ENCODE data around the gene SHANK3.

SHANK3 gene

DNA sequence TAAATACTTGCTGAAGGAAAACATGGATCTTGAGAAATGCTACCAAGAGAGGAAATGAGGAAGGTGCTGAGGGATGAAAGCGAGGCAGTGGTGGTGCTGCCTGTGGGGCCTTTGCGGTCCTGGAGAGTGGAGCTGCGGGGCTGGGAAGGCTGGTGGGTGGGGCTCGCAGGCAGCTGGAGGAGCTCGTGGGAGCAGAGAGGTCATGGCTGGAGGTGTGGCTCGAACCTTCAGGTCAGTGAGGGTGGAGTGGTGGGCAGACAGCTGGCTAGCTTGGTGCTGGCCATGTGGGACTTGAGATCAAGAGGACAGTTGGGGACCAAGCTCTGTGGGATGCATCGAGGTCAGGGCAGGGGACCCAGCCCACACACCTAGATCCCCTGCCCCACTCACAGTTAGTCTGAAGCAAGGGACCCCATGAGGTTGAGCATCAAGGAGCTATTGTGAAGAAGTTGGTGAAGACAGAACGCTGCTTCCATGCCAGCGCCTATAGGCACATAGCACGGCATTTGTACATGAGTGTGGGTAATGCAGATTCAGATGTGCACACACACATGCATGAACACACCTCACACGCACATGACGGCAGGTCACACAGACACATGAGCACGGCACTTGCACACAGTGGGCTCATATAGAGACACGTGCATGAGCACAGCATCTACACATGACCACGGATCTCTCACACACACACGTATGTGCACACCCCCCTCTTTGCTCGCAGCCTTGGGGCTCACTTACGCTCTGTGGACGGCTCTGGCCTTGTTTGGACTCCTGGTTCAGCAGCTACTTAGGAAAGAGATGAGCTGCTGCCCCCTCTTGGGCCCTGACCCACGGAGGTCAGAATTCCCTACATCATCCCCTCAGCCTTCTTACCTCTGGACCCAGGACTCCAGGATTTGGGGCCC lies 30.4 kb downstream of the SHANK3 start:
- Mint-ChIP-seq H3K4me1 (peaks cover 73% of the 10 kb centered on the region), H3K27me3 (ENCODE audit: low read depth, poor library complexity) (peaks cover 9% of the 10 kb centered on the region), H3K27ac (peak overlapping the region; percentile 42), H3K4me3 (no peak overlapping the region), H3K9me3 (no peaks in the 10 kb centered on the region), H3K36me3 (ENCODE audit: low read depth) (peaks cover 14% of the 10 kb centered on the region)
- TF ChIP-seq, protein P1, sequence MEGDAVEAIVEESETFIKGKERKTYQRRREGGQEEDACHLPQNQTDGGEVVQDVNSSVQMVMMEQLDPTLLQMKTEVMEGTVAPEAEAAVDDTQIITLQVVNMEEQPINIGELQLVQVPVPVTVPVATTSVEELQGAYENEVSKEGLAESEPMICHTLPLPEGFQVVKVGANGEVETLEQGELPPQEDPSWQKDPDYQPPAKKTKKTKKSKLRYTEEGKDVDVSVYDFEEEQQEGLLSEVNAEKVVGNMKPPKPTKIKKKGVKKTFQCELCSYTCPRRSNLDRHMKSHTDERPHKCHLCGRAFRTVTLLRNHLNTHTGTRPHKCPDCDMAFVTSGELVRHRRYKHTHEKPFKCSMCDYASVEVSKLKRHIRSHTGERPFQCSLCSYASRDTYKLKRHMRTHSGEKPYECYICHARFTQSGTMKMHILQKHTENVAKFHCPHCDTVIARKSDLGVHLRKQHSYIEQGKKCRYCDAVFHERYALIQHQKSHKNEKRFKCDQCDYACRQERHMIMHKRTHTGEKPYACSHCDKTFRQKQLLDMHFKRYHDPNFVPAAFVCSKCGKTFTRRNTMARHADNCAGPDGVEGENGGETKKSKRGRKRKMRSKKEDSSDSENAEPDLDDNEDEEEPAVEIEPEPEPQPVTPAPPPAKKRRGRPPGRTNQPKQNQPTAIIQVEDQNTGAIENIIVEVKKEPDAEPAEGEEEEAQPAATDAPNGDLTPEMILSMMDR (IDR thresholded peaks at IDR 0.05), result no peak
- DNase-seq, result no peak

DNA sequence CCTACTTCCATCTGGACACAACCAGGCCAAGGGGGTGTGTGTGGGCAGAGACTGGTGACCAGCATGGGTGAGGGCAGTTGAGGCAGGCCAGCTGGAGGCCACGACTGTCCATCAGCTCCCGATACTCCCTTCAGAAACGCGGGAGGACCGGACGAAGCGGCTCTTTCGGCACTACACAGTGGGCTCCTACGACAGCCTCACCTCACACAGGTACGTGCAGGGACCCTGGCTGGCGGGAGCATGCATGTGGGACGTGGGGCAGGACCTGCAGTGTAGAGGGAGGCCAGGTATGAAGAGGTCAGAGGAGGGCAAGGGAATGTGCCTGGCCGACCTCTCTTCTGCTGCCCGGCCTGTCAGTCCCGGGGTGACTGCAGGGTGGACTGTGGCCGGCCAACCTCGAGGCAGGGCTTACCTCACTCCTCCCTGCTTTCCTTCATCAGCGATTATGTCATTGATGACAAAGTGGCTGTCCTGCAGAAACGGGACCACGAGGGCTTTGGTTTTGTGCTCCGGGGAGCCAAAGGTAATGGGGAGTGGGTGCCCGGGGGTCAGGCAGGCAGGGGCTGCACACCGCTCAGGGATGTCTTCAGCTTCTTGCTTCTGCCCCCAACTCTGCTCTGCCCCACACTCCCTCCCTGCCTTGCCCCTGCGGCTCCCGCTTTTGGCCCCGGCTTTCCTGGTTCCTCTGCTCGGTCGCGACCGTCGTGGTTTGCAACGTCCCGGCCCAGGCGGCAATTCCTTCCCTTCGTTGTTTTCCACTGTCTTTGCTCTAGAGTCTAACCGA lies 31.3 kb downstream of the SHANK3 start:
- Mint-ChIP-seq H3K36me3 (ENCODE audit: low read depth) (peaks cover 19% of the 10 kb centered on the region), H3K4me1 (peaks cover 68% of the 10 kb centered on the region), H3K9me3 (no peaks in the 10 kb centered on the region), H3K27me3 (ENCODE audit: low read depth, poor library complexity) (peaks cover 5% of the 10 kb centered on the region), H3K27ac (peak overlapping the region; percentile 42), H3K4me3 (peak overlapping the region; percentile 42)
- TF ChIP-seq, protein P1 (IDR thresholded peaks at IDR 0.05), result no peak
- no peak for DNase-seq

DNA sequence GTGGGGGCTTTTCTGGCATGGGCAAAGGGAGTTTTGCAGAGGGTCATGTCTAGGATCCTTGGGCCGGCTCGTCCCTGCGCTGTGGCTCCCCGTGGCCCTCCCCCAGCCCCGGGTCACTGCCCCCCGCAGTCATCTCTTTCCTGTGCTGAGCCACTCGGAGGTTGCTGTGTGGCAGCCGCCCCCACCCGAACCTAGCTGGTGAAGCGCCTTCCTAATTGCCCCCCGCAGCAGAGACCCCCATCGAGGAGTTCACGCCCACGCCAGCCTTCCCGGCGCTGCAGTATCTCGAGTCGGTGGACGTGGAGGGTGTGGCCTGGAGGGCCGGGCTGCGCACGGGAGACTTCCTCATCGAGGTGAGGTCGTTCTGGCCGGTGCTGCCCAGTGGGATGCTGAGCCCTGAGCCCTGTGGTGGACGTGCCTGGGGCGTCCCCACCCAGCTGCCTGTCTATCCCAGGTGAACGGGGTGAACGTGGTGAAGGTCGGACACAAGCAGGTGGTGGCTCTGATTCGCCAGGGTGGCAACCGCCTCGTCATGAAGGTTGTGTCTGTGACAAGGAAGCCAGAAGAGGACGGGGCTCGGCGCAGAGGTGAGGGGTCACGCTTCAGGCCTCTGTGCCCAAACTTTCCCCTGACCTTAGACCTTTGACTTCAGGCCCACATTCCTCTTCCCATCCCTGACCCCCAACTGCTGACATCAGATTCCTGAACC lies 32.0 kb downstream of the SHANK3 start:
- Mint-ChIP-seq H3K4me3 (peak overlapping the region; percentile 65), H3K36me3 (ENCODE audit: low read depth) (peaks cover 18% of the 10 kb centered on the region), H3K27ac (no peak overlapping the region), H3K4me1 (peaks cover 61% of the 10 kb centered on the region), H3K27me3 (ENCODE audit: low read depth, poor library complexity) (no peaks in the 10 kb centered on the region), H3K9me3 (no peaks in the 10 kb centered on the region)
- DNase-seq, result no peak
- TF ChIP-seq, protein P1 (IDR thresholded peaks at IDR 0.05), result no peak

DNA sequence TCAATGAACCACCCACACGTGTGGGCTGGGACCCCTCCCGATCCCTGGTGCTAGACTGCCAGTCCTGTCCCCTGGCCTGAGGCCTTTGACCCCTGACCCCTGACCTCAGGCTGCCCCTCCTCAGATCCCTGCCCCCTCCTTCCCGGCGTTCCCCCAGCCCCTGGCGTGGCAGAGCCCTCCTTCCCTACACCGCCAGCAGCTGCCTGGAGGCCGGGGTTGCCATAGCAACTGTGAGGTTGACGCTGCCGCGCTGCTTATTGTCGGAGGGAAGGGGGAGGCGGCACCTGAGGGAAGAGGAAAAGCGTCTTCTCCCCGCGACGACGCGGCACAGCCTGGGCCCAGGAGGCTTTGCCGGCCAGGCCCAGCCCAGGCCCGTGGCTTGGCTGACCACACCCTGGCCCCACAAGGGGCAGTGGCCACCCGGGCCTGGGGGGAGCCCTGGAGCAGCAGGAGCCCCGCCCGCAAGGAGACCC lies 32.6 kb downstream of the SHANK3 start:
- Mint-ChIP-seq H3K27me3 (ENCODE audit: low read depth, poor library complexity) (no peaks in the 10 kb centered on the region), H3K4me1 (peaks cover 55% of the 10 kb centered on the region), H3K4me3 (peak overlapping the region; percentile 65), H3K27ac (no peak overlapping the region), H3K9me3 (no peaks in the 10 kb centered on the region), H3K36me3 (ENCODE audit: low read depth) (peaks cover 18% of the 10 kb centered on the region)
- DNase-seq, result peak; percentile 91
- TF ChIP-seq, protein P1 (IDR thresholded peaks at IDR 0.05), result no peak

DNA sequence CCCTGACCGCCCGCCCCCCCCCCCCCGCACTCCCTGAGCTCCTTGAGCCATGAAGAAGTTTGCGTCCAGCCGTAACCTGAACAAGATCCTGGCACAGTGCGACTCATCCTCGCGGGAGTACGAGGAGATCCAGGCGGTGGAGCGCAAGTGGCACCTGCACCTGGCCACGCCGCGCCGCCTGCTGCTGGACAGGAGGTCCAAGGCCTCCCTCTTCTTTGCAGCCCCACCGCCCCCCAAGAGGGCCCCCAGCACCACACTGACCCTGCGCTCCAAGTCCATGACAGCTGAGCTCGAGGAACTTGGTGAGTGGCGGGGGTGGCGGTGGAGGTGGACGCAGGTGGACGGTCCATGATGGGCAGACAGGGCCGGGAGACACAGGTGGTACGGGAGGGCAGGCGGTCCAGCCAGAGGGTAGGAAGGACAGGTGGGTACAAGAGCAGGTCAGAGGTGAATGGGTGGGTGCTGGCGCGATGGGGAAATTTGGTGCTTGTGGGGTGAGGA lies 33.3 kb downstream of the SHANK3 start:
- TF ChIP-seq, protein P1 (IDR thresholded peaks at IDR 0.05), result no peak
- Mint-ChIP-seq H3K4me1 (peaks cover 53% of the 10 kb centered on the region), H3K4me3 (peak overlapping the region; percentile 52), H3K36me3 (ENCODE audit: low read depth) (peaks cover 24% of the 10 kb centered on the region), H3K9me3 (no peaks in the 10 kb centered on the region), H3K27ac (peak overlapping the region; percentile 48), H3K27me3 (ENCODE audit: low read depth, poor library complexity) (peaks cover 3% of the 10 kb centered on the region)
- DNase-seq, result no peak

All from nephron progenitor cell (in vitro differentiated cells).